Islet of Langerhans (tissue), 1 donor: ENCODE results near the gene ARHGAP4.

Source experiments
- FAIRE-seq: peaks from one replicate; lab custom pipeline; 2011; peaks lifted over from hg19 to GRCh38; lab: Jason Lieb, UNC

The ARHGAP4 gene

DNA sequence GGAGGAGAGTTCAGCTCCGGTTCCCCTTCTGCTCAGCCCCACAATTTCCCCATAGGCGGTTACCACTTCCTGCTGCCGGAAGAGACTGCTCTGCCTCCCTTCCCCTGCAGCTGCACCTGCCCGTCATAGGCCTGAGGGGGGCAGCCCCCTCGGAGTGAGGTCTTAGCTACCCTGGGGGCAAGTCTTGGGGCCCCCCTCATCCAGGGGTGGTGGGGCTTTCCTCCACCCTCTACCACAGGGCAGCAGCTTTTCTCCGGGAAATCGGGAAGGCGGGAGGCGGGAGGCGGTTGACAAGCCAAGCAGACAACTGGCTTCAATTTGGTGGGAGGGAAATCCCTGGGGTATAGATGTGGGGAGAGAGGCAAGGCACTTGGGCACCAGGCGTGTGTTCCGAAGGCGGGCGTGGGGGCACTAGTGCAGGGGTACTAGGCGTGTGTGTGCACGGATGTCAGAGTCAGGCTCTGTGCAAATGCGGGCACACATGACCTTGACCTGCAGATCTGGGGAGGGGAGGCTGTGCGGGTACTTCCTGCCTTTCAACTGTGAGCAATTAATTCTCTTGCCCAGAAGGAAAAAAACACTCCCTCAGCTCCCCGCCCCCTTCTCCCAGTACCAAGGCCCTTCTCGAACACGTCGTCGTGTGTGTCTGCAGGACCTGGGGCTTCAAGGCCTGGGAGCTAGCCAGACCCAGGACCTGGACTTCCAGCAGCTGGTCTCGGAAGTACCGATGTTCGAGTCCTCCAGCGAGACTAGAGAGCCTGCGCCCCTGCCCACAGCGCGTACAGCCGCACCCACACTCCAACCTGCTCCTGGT is 1.0 kb upstream of the ARHGAP4 start:
- no peak for FAIRE-seq

DNA sequence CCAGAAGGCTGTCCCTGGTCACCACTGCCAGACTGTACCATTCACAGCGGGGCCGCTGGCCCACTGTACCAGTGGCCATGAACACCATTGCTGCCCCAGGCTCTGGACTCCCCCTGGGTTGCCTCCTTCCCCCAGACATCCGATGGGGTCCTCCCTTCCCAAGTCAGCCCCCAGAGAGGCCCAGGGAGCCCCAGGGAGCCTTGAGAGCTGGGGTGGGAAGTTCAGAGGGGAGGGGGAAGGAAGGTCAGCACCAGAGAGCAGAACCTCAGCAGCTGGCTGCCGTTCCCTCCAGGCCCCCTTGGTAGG is 441 bp upstream of the ARHGAP4 start:
- FAIRE-seq = no peak

DNA sequence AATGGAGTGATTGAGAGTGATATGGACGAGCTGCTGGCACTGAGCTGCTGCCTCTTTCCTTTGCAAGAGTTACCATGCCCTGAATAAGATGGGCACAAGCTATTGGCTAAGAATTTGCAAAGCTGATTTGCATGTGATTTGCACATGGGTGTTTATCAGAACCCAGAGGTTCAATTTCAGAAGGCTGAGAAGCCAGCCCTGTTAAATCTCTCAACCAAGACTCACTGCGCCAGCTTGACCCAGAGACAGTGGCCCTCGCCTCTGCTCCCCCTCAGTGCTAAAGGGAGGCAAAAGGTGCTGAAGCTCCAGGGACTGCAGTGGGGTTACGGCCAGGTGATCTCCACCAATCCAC is 701 bp downstream of the ARHGAP4 start:
- no peak for FAIRE-seq

DNA sequence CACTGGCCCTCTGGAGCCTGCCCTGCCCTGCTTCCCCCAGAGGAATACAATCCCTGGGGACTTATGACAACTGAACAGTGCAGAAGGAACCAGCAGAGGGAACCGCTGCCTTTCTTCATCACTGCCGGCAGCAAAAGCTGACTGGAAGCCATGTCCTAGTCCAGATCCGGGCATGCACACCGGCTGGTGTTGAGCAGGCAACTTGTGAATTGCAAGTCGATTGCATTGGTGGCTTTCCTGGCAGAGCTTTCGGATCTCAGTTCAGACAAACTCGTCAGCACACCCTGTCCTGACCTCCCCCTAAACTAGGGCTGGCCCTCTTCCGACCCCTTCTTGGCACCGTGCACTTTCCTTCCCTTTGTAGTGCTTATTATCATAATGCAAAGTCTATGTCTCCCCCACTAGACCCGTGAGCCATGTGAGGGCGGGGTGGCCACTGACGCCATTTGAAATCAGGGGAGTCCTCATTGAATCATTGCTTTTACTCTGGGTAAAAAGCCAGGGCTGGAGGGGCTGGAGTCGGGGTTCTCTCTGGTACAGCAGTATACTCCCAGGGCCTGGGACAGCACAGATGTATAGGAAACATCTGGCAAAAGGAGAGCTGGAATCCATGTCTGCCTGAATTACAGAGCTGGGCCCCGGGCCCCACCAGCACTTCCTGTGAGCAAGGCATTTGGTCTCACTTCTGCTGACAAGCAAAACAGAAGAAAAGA is 1.8 kb downstream of the ARHGAP4 start:
- FAIRE-seq = no peak

DNA sequence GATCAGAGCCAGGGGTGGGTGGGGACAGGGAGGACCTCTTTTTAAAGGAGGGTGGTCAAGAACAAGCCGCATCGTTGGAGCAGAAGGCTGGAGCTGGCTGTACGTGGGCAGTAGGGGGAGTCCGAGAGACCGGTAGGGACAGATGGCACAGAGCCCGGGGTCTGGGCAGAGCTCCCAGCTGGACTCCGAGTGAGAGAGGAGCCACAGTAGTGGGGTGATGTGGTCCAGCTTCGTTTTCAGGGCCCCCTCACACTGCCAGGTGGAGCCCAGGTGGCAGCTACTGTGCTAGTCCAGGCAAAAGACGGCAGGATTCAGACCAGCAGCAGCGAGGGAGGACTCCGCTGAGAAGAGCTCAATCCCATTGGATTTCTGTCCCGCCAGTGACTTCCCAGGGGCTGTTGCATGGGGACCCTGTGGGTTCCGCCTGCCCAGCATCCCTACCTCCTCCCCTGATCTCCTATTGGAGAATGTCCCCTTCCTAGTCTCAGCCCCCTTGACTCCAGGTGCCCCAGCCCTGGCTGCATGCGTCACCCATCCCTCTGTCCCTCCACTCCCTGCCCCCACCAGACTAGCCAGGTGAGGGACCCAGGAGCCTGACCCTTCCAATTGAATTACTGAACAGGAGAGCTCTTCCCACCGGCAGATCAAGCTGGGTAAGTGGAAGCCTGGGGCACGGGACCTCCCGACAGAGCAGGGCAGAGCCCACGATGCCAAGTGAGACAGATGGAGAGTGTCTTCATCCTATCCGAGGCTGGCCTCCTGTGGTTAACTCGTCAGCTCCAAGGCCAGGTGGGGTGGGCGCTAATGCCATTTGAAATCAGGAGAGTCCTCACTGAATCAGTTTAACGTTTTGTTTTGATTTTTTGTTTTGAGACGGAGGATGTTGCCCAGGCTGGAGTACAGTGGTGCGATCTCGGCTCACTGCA is 2.9 kb downstream of the ARHGAP4 start:
- no peak for FAIRE-seq

DNA sequence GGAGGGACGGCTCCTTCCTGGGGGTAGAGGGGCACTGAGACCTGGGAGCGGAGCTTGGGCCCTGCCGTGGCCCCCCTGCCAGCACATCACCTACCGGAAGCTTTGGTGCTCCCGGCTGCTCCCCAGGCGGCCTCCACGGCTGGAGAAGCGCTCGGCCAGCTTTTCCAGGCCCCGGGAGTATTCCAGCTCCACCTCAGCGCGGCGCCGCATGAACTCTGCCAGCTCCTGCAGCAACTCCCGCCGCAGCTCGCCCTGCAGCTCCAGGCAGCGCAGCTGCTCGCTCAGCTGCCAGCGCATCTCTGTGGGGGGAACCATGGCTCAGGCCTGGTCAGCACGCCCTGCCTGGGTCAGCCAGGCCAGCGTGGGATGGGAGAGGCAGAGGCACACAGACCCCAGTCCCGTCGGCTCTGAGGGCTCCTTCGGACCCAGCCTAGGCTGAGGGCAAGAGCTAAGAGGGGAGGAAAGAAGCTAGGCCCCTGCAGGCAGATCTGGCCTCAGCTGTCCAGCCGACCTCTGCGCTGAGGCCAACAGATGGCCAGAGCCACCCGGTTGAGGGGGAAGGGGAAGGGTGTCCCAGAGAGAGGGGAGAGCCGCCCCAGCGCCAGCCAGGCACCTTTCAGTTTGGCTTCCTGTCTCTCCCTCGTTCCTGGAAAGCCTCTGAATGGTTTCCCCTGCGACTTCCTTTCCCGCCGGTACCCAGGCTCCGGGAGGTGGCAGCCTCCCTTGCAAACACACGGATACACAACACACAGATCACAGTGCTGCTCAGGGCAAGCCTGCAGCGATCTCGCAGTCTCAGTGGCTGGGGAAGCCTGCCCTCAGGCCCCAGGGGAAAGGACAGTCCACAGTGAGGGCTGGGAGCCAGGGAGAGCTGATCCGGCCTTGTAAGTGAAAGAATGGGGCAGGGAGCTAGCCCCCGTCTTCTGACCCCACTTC is 4.3 kb downstream of the ARHGAP4 start:
- no peak for FAIRE-seq

DNA sequence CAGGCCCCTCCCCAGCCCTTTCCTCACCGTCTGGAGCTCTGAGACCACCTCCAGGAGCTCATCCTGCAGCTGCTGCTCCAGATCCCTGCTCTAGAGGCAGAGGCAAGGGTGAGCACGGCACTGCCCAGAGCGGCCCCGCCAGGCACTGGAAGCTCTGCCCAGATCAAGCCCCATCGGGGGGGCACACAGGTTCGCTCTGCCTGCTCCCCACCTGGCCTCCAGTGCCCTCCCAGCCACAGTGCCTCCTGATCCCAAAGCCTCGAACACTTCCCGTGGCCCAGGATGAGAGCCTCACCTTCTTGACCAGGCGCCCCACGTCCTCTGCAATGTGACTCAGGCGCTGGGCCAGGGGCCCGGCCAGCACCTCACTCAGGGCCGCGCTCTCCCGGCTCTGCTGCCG is 5.0 kb downstream of the ARHGAP4 start:
- no peak for FAIRE-seq

DNA sequence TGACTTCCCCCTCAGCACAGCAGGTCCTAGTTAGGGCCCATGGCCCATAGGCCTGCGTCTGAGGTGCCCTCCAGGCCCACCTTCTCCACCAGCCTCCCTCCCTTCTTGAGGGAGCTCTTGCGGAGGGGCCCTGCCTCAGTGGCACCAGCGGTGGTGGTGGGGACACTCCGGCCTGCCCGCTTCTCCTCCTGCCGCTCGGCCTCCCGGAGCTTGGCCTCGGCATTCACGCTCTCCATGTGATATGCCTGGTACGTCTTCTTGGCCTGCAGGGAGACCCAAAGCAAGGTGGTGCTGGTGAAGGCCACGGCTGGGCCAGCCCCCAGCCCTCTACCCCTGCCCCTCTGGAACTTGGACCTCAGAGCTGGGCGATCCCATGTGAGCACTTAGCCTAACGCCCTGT is 5.5 kb downstream of the ARHGAP4 start:
- FAIRE-seq = no peak

DNA sequence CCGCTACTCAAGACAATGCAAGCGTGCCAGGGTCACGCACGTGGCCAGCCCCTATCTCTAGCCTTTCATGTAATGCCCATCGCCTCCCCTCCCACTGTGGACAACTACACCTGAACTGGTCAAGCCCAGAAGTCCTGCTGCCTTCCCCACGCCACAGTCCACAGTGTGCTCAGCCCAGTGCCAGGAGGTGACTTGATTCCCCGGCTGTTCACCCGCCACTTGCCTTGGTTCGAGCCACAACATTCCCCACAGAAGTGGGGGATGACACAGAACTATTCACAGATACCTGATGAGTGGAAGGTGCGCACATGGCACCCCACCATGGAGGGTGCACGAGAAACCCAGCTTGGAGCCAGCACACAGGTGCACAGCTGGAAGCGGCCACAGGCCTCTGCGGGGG is 6.8 kb downstream of the ARHGAP4 start:
- no peak for FAIRE-seq

DNA sequence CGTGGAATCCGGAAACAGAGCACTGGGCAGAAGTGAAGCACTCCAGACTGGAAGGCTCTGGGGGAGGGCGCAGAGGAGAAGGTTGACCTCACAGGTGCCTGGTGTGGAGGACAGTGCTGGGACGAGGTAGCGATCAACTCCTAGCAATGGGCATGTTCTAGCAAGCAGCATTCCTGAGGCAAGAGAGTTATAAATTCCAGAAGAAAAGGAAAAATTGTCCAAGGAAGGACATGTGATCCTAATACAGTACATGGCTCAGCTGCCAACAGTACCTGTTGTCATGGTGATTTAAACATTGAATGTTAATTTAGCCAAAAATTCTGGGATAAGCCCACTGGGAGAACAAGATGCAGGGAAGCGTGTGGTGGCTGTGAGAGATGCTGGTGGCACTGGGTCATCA is 8.2 kb downstream of the ARHGAP4 start:
- FAIRE-seq = no peak

DNA sequence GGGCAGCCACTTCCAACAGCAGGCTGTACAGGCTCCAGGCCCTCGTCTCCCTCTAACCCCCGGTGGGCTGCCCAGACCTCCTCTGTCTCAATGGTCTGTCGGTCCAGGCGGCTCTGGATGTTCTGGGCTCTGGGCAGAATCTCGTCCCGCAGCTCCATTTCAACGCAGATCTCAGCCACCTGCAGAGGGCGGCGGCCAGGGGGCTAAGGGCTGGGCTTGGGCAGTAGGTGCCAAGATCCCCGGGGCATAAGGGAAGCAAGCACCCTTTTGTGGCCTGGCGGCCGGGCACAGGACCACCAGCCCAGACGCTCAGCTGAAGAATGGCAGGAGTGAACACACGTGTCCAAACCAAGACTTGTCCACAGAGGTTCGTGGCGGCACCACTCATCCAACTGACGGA is 12.4 kb downstream of the ARHGAP4 start:
- no peak for FAIRE-seq

DNA sequence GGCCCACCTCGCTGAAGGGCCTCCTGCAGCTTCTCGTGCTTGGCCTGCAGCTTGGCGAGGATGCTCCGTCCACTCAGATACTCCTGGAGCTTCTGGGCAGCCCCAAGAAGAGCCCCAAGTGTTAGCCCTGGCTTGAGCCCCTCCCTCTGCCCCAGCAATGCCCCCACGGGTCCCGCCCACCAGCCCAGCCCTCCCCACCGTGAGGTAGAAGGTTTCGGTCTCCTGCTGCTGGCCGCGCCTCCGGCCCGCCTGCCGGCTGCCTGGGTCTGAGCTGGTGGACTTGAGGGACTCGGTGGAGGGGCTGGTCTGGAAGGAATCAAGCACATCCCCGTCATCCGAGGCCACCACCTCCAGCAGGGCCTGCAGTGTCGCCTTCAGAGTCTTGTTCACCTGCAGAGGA is 12.9 kb downstream of the ARHGAP4 start:
- no peak for FAIRE-seq

DNA sequence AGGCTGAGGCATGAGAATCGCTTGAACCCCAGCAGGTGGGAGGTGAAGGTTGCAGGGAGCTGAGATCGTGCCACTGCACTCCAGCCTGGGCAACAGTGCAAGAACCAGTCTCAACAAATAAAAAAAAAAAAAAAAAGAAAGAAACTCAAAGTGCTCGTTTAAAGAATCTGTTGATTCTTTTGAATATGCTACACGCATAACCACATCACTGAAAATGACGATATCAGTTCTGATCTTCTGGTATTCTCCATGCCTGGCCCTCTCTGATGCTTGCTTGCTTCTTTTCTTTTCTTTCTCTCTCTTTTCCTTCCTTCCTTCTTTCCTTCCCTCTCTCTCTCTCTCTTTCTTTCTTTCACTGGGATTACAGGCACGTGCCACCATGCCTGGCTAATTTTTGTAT is 14.3 kb downstream of the ARHGAP4 start:
- FAIRE-seq = no peak

DNA sequence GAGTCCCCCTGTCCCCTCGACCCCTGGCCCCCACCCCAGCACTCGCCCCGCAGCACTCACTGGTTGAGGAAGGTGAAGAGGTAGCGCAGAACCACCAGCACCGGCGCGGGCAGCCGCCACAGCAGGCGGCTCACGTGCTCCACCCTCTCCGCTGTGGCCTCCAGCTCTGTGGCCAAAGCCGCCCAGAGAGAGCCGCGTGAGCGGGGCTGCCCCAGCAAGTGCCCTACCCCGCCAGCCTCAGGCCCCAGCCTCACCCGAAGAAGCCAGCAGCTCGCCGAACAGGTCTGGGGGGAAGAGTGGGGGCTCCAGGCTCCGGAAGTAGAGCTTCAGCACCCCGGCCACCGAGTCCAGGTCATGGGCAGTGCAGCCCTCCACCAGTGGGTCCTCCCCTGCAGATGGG is 15.6 kb downstream of the ARHGAP4 start:
- FAIRE-seq = no peak

DNA sequence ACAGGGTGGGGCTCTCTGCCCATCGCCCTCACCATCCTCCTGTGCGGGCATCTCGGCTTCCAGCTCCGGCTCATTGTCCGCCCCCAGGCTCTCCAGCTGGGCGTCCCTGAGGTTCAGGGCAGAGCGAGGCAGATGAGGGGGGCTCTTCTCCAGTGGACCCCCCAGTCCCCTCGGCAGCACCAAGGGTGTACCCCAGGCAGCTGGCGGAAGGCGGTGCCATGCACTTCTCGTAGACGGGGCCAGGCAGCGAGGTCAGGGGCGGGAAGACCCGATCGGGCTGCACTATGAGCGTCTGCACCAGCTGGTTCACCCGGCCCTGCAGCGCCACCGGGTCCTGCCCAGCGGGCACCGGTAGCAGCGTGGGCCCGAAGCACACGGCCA is 16.1 kb downstream of the ARHGAP4 start:
- no peak for FAIRE-seq

DNA sequence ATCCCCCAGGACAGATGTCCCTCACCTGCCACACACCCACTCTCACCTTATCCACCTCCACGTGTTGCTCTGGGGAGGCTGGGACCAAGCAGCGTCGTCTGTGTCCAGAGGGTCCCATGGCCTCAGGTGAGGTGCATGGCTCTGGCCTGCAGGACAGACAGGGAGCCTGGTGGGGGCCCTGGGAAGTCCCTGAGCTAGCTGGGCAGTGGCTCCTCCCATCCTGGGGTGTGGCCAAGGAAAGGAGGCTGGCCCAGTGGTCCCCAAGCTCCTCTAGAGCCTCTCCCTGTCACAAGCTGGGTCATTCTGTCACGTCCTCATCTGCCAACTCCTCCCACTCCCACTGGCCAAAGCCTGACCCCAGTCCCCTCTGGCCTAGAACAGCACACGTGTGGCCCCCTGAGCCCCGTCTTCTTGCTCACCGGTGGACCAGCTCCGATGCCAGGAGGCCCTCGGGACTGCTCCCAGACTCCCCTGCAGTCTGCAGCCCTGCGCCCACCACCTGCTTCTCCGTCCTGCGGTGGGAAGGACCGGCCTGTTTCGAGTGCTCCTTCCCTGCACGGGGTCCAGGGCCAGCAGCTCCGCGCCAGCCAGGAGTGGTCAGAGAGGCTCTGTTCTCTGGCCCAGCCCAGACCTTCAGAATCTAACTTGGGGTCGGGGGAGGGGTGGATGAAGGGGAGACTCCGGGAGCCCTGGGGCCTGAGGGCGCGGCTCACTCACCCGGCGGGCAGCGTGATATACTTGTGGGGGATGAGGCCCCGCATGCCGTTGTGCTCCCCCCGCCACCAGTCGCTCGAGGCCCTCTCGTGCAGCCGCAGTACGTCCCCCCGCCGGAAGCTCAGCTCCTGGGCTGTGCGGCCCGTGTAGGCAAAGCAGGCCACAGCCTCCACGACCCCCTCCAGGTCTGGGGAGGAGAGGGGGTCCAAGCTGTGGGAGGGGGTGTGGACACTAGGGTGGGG is 16.8 kb downstream of the ARHGAP4 start:
- no peak for FAIRE-seq

DNA sequence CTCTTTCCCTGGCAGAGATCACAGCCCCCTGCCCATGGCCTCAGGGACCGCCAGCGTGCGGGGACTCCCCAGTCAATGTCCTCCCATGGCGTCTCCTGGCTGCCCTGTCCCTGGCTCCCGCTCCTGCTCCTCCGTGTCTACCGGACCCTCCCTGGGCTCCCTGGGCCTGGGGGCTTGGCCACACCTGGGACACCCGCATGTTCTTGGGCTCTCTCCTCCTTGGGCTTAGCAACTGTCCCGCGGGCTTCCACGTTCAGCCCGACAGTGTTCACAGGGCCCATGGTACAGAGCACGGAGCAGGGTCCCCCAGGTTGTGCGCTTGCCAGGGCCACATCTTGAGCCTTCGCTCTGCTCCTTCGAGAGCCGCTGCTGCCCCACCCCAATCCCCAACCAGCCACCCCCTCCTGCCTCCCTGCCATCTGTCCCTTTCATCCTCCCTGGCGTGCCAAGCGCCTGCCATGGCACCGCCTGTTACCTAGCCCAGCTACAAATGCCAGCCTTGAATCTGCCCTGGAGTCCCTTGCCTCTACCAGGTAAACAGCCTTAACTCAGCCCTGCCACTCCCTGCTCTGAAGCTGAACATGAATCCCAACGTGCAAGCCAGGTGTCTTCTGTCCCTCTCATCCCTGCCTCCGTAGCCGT is 17.7 kb downstream of the ARHGAP4 start:
- FAIRE-seq = no peak

DNA sequence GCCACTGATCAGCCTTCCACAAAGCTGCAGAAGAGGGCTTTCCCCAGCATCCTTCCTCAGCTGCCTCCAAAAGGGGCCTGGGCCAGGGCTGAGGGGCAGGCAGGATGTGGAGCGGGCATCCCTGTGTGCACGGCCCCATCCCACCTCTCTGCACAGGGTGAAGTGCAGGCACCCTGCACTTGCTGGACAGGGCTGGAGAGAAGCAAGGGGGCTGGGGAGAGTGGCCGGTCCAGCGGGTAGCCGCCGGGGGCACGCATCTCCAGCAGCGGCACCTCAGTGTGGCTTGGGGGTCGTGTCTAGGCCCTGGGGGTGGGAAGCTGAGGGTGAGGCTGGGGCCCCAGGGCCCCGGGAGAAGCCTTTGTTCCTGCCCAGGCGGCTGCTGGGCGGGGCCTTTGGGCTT is 18.6 kb downstream of the ARHGAP4 start:
- FAIRE-seq = no peak

DNA sequence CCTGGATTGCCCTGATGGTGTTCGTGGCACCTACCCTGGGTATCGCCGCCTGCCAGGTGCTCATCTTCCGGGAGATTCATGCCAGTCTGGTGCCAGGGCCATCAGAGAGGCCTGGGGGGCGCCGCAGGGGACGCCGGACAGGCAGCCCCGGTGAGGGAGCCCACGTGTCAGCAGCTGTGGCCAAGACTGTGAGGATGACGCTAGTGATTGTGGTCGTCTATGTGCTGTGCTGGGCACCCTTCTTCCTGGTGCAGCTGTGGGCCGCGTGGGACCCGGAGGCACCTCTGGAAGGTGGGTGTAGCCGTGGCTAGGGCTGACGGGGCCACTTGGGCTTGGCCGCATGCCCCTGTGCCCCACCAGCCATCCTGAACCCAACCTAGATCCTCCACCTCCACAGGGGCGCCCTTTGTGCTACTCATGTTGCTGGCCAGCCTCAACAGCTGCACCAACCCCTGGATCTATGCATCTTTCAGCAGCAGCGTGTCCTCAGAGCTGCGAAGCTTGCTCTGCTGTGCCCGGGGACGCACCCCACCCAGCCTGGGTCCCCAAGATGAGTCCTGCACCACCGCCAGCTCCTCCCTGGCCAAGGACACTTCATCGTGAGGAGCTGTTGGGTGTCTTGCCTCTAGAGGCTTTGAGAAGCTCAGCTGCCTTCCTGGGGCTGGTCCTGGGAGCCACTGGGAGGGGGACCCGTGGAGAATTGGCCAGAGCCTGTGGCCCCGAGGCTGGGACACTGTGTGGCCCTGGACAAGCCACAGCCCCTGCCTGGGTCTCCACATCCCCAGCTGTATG is 19.7 kb downstream of the ARHGAP4 start:
- no peak for FAIRE-seq
